SW 1271 (cell line): ENCODE results near the gene TAP1.
A peak's percentile ranks its signal among the peaks of the same experiment; 100 is the strongest.

Experiments used
- DNase-seq, 2 experiments: peaks; one replicate each; lab custom pipeline; 2025; lab: John Stamatoyannopoulos, UW

TAP1 gene

GRCh38 chr6:32803416-32803815, 50.1 kb downstream of the TAP1 start:
- no peak for DNase-seq

GRCh38 chr6:32799740-32800139, 53.8 kb downstream of the TAP1 start:
- no peak for DNase-seq

- DNase-seq: no peak
Measured at GRCh38 chr6:32799168-32799567, 54.3 kb downstream of the TAP1 start.

- peak in 1 of 2 experiments; percentile 31 for DNase-seq
Measured at GRCh38 chr6:32796848-32797776, 56.4 kb downstream of the TAP1 start.
